GM18519 (cell line): ENCODE data around the gene R3HDML.
A peak's percentile ranks its signal among the peaks of the same experiment; 100 is the strongest.
"Not testable (repeated sequence)": the region's sequence is repeated elsewhere in the genome, so short reads cannot be mapped to it uniquely, and the experiment has no call there.

ENCODE experiments used
- ATAC-seq: cut with Tn5 transposase; IDR thresholded peaks from one replicate; pipeline ENCODE4 v1.9.1; 2021; ENCODE audit warnings: mild to moderate bottlenecking, moderate library complexity; ENCODE audit not compliant: unreplicated experiment, low FRiP score

Gene R3HDML

GRCh38 chr20:44336725-44337380, at the start of gene R3HDML:
TSS of gene R3HDML (plus strand) at chr20:44337043. CDS start at chr20:44337158, 115 bp downstream.
- ATAC-seq = no peak

GRCh38 chr20:44287272-44288097, 49.4 kb upstream of the R3HDML start:
- ATAC-seq = no peak

- ATAC-seq = no peak
Measured at GRCh38 chr20:44288252-44288651, 48.6 kb upstream of the R3HDML start.

DNA sequence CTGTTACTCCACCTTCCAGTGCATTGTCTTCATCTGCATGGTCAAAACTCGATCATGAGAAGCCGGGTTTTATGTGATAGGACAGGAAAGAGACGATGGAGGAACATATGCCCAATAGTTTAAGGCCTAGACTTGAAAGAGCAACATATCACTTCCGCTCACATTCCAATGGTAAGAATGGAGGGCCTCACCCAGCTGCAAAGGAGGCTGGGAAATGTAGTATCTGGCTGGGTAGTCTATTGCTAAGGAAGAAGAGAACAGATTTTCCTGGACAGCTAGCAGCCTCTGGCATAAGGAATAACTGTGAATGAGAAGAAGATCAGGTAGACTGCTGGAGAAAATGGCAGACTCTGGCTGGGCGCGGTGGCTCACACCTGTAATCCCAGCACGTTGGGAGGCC, 45.1 kb upstream of the R3HDML start:
- no peak for ATAC-seq

DNA sequence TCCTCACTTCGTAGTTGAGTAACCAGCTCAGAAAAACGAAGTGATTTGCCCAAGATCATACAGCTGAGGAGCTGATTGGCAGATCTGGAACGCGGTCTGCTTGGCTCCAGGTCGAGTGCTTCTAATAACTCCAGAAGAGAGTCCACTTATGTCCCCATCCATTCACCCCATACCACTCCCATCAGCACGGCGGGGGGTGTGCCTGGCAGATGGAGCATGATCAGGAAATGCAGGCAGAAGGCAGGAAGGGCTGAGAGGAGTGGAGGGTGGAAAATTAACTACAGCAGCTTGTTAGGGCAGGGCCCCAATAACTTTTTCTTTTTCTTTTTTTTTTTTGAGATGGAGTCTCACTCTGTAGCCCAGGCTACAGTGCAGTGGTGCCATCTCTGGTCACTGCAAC, 40.8 kb upstream of the R3HDML start:
- ATAC-seq = no peak

- no peak for ATAC-seq
Measured at GRCh38 chr20:44297721-44298120, 39.1 kb upstream of the R3HDML start.

DNA sequence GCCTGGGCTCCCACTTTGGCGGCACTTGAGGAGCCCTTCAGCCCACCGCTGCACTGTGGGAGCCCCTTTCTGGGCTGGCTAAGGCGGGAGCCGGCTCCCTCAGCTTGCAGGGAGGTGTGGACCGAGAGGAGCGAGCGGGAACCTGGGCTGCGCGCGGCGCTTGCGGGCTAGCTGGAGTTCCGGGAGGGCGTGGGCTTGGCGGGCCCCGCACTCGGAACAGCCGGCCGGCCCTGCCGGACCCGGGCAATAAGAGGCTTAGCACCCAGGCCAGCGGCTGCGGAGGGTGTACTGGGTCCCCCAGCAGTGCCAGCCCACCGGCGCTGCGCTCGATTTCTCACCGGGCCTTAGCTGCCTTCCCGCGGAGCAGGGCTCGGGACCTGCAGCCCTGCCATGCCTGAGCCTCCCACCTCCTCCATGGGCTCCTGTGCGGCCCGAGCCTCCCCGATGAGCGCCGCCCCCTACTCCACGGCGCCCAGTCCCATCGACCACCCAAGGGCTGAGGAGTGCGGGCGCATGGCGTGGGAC, 37.8 kb upstream of the R3HDML start:
- not testable (repeated sequence) for ATAC-seq

DNA sequence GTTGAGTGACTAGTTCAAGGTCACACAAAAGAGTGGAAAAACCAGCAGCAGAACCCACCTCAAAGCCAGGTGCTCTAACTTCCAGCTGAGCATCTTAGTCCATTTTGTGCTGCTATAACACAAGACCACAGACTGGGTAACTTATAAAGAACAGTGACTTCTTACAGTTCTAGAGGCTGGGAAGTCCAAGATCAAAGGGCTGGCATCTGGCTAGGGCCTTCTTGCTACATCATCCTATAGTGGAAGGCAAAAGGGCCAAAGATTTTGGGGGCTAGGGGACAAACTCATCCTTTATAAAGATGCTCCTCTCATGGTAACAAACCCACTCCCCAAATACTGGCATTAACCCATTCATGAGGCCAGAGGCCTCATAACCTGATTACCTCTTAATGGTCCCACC, 35.6 kb upstream of the R3HDML start:
- ATAC-seq = no peak

GRCh38 chr20:44302026-44302669, 34.7 kb upstream of the R3HDML start:
- no peak for ATAC-seq

DNA sequence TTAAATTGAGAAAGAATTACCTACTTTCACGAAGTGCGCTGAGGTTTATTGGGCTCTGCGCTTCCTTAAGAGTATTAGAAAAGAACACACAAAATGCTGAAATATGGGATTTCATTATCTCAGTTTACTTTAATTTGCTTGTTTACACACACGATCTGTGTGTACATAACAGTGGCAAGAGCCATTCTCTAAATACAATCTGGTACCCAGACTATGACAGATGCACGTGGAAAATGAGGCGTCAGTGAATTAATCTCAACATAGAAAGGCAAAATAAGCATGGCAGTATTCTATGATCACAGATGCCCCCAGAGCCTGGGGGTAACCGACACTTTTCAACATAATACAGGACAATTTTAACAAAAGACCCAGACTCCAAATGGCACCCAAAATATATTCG, 34.1 kb upstream of the R3HDML start:
- ATAC-seq = no peak

GRCh38 chr20:44304383-44304782, 32.5 kb upstream of the R3HDML start:
- no peak for ATAC-seq

DNA sequence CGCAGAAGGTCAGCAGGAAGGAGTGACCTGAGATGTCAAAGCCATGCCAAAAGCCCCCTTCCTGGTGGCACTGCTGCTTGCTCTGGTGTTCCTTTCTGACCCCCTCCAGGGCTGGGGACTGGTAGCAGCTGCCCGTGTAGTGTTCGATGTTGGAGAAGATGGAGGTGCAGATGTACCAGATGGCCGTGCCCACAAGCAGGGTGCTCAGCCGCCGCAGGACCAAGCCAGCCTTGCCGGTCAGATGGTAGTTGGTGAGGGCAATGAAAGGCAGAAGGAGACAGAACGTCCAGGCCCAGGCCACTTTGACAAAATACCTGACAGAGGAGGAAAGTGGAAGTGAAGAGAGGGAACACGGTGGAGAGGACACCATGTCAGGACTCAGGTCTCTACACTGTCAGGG, 29.9 kb upstream of the R3HDML start:
- ATAC-seq = no peak

- no peak for ATAC-seq
Measured at GRCh38 chr20:44309763-44310663, 26.8 kb upstream of the R3HDML start.

DNA sequence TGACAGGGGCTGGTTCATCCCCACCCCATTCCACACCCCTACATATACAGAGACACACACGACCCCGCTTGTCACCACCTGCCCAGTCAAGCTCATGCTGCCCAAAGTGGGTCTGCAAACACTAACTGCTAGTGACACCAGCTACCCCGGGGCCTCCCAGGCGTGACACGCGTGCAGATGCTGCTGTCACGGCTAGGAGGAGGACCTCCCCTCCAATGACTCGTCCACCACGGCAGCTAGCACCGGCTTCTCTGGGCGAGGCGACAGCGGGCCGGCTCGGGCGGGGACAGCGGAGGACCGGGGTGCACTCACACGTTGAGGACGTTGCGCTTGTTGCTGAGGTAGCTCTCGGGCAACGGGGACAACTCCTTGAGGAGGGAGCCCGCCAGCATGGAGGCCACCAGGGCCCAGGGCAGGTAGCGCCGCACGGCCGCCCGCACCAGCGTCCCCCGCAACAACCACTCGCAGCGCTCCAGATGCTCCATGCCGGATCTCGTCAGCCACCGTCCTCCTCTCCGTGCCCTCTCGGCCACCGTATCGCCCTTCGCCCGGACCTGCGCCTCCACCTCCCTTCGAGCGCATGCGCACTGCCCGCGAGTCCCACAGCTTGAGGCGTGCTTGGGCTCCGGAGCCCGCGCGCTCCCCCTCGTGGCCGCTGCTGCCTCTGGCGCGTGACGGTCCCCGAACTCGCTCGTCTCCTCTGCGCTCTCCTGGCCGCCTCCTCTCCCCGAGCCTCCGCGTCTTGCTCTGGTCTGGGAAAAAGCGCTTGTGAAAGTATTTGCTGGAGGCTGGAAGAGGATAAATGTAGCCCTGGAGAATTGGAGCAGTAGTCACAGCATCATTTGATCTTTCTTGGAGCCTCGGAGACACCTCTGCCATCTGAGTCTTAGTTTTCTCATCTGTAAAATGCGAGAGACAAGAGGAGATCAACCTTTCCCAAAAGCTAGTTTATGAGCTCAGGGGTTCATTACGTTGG, 25.9 kb upstream of the R3HDML start, which contains the start of gene FITM2:
Gene FITM2 (minus strand): TSS at position 539 of the 976 bp plus-strand sequence. CDS start 54 bp downstream, at position 485.
- peak; percentile 81 for ATAC-seq

DNA sequence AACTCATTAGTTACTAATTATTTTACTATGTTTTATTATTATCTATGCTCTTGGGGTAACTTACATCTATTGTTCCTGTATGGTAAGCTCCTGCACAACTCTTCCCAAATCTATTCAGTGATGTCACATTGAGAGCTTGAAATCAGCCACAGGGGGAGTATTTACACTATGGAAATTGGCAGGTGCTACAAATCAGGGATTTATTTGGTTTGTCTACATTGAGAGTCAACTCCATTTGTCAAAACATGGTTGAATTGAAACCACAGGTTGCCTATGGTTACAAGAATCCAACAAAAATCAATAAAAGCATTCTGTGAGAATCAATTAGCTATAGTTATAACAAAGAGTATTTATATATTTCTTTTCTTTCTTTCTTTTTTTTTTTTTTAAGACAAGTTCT, 22.0 kb upstream of the R3HDML start:
- no peak for ATAC-seq

DNA sequence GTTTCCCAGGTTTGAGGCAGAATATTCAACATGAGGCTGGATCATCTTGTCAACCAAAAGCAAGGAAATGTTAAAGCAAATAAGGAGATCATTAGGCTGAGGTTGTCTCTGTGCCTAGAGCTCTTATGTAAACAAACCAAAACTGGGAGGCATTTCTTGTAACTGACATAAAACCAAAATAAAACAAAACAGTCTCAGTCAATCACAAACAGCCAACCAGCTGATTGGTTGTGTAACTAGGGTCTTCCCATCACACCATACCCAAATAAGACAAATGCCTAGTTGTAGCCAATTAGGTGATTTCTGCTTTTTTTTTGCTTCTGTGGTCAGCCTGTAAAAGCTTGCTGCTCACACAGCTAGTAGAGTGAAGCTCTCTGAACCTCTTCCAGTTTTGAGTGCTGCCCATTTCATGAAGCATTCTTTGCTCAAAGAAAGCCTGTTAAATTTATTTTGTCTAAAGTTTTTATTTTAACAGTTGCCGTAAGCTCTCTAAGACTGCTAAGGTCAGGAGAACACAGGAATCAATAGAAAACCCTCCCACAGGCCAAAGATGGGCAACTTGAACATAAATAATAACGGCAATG, 16.9 kb upstream of the R3HDML start:
- no peak for ATAC-seq

GRCh38 chr20:44324343-44324742, 12.5 kb upstream of the R3HDML start:
- no peak for ATAC-seq

DNA sequence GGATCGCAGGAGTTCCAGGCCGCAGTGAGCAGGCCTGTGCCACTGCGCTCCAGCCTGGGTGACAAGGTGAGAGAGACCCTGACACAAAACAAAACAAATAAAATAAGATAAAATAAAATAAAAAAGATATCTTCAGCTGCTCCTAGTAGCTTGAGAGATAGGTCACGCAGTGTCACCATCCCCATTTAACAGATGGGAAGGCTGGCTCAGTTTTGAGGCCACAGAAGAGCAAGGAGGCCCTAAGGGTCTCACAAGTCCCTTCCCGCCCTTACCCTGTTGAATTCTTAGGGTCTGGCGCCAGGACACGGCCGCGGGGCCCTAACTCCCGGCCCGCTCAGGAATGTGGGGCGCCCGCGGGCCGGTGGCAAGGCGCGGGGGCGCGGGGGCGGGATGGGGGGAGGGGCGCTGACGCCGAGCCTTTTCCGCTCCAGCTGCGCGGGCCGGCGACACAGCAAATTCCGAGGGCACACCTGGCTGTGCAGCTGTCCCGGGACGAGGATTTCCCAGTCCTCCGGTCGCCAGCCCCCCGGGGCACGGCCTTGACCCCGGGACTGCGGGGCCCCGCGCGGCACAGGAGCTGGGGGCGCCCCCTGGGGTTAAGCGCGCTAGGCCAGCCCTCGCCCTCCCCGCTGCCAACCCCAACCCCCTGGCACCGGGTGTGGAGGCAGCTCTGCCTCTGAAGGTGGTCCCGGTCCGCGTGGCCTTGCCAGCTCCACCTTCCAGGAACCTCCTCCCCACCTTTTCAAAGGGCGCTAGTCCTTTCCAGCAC, 10.3 kb upstream of the R3HDML start:
- ATAC-seq = no peak
